Left cardiac atrium (tissue), 4 donors: ENCODE results near the gene SYNPO2. TPM values are rescaled to one million over a fixed set of nuclear protein-coding genes. Genes with fewer than 3 reads are reported as not detected.
"Not testable (repeated sequence)": the region's sequence is repeated elsewhere in the genome, so short reads cannot be mapped to it uniquely, and the experiment has no call there.

Experiments used
- ATAC-seq, 2 donors: fragments of 200-7000 bp; cut with Tn5 transposase; one replicate each; pipeline ENCODE4 v1.9.1; 2020; ENCODE audit warnings: mild to moderate bottlenecking in 2 of 2, moderate library complexity in 2 of 2
- DNase-seq: peaks from one replicate; pipeline ENCODE4 v3.0.0-alpha.2; 2020
- intact Hi-C, 2 donors: fragments of 100-400 bp; cut with DNase I; formaldehyde crosslinking; loops; one replicate each; pipeline versions ENCODE4 v1.14.1 to v1.15.1; 2022 to 2023
- total RNA-seq, 2 donors: library from RNA; stranded (reverse); fragmentation: NEBNext Ultra II Directional; extraction: Animal tissue kit (Norgen Biotek cat#: 25700); gene quantifications; one replicate each; pipeline ENCODE4 v1.2.1, GENCODE V29; 2021
- donor health status: DM: no; HTN: yes; CAD: no.
- donor health status: DM: no; HTN: yes; CAD: no; lungs with severe emphysema.
- donor health status: DM: yes; HTN: yes; CAD: no.
- donor health status: Dilated cardiomyopathy.

Gene SYNPO2
- total RNA-seq, 2 donors from 2014 or later: 67.6 to 94.4 TPM

DNA sequence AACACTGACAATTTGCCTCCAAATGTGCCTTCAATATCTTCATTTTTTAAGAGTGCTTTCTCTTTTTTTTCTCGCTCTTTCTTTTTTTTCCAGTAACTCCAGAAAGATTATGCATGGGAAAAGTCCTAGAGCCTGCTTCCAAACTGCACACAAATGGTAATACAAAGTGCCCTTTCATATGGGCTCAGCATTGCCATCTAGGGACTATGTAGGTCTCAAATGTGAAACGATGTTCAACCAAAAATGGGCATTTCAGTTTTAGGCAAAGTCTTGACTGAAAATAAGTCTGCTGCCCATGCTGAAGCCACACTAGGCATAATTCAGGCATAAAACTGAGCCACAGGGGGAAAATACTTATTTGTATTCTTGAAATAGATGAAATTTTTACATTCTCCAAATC, 65.6 kb downstream of the SYNPO2 start:
- DNase-seq (no peak), ATAC-seq (peak; percentile 15 to 53)
- intact Hi-C loops: no loop called here

GRCh38 chr4:118955515-118955914, 66.9 kb downstream of the SYNPO2 start:
- DNase-seq: no peak
- intact Hi-C loops: no loop called here
- peak in 1 of 2 donors; percentile 64 for ATAC-seq

GRCh38 chr4:118957722-118958445, 69.2 kb downstream of the SYNPO2 start:
- DNase-seq: peak; percentile 33
- intact Hi-C loops: no loop called here
- peak; percentile 38 to 80 for ATAC-seq

GRCh38 chr4:118962540-118962939, 73.9 kb downstream of the SYNPO2 start:
- DNase-seq (no peak), ATAC-seq (peak in 1 of 2 donors; percentile 60)
- intact Hi-C loops: no loop called here

GRCh38 chr4:118964891-118965411, 76.3 kb downstream of the SYNPO2 start:
- intact Hi-C loops: loop anchor here in 1 of 2 donors (5.0 kb wide), 1 partner anchor 78 kb away; the partner anchor contains the start of gene SYNPO2
- DNase-seq: no peak
- peak in 1 of 2 donors; percentile 62 for ATAC-seq

DNA sequence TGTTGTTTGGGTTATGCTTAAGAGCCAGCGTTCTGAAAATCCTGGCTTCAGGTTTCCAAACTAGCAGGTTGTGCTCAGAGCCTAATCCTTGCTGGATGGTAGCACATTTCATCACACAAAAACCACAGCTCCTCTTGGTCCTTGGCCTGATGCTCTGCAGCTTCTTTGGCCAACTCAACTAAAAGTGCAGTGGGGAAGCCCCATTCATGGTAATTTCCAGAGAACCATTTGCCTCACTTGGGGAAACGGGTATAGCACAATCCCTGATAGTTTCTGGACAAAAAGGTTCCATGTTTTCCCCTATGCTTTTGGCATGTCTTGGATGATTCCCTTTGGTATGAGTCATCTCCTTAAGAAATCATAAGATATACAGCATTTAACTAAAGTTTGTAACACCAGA, 78.7 kb downstream of the SYNPO2 start:
- DNase-seq (no peak), ATAC-seq (peak in 1 of 2 donors; percentile 10)
- intact Hi-C loops: loop anchor here in 1 of 2 donors (5.0 kb wide), 1 partner anchor 80 kb away; the partner anchor contains the start of gene SYNPO2

DNA sequence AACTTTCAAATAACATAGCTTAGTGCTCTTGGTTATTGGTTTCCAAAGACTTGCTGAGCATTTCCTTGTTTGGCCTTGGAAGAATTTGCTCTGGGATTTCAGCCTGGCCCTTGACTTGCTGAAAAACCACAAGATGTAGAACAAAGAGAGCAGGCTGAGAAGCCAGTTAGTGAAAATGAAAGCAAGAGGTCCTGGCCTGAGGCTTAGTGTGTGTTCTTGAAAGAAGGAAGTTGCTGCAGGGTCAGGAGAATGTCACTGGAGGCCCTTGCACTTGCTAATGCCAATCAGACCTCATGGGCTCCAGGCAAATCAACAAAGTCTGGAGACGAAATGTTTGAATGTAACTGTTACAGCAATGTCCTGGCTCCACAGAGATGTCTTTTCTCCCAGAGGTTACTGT, 79.4 kb downstream of the SYNPO2 start:
- peak; percentile 83 to 88 for ATAC-seq
- intact Hi-C loops: loop anchor here in 1 of 2 donors (2.0 to 5.0 kb wide), 2 partner anchors 81 to 195 kb away; partner anchors contain the start of gene SYNPO2
- DNase-seq: peak; percentile 46

- ATAC-seq (peak; percentile 5 to 7), DNase-seq (no peak)
- intact Hi-C loops: loop anchor here in 1 of 2 donors (1.0 to 5.0 kb wide), 3 partner anchors 82 to 228 kb away; partner anchors contain the start of gene SYNPO2
Observed at GRCh38 chr4:118968813-118969212, 80.2 kb downstream of the SYNPO2 start.

GRCh38 chr4:118969359-118969758, 80.7 kb downstream of the SYNPO2 start:
- ATAC-seq (peak; percentile 84 to 90), DNase-seq (peak; percentile 45)
- intact Hi-C loops: loop anchor here in 1 of 2 donors (1.0 to 5.0 kb wide), 3 partner anchors 82 to 228 kb away; partner anchors contain the start of gene SYNPO2

DNA sequence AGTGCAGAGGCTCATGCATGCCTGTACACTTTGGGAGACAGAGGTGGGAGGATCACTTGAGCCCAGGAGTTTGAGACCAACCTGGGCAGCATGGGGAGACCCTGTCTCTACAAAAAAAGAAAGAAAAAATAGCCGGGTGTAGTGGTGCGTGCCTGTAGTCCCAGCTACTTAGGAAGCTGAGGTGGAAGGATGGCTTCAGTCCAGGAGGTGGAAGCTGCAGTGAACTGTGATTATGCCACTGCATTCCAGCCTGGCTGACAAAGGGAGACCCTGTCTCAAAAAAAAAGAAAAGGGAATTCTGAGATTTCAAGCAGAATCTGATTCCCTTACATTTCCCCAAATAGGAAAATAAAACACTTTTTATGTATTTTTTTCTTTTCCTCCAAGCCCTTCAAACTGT, 83.5 kb downstream of the SYNPO2 start:
- DNase-seq: no peak
- intact Hi-C loops: loop anchor here in 1 of 2 donors (5.0 kb wide), 1 partner anchor 200 kb away; no protein-coding TSS in a partner anchor
- ATAC-seq: no peak

DNA sequence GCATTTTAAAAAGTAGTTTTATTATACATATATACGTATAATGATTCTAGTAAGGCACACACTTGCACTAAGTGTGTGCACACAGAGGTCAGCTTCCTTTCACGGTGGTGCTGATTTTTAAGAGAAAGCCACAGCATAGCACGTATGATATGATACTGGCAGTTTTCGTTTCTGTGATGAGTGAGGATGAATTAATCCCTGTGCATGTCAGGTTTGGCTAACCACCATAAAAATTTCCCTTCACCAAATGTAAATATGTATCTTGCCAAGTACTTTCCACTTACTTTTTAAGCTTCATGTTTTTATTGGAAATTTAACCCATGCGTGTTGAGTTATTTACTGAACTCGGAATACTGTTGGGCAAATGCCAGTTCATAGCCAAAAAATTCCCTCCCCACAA, 84.6 kb downstream of the SYNPO2 start:
- no peak for ATAC-seq
- no peak for DNase-seq
- intact Hi-C loops: loop anchor here in 1 of 2 donors (5.0 kb wide), 1 partner anchor 201 kb away; no protein-coding TSS in a partner anchor

GRCh38 chr4:118974758-118975157, 86.1 kb downstream of the SYNPO2 start:
- ATAC-seq (peak in 1 of 2 donors; percentile 29), DNase-seq (no peak)
- intact Hi-C loops: loop anchor here in 1 of 2 donors (5.0 kb wide), 1 partner anchor 202 kb away; no protein-coding TSS in a partner anchor

- intact Hi-C loops: no loop called here
- no peak for DNase-seq
- no peak for ATAC-seq
Observed at GRCh38 chr4:118975449-118976192, 87.0 kb downstream of the SYNPO2 start.

DNA sequence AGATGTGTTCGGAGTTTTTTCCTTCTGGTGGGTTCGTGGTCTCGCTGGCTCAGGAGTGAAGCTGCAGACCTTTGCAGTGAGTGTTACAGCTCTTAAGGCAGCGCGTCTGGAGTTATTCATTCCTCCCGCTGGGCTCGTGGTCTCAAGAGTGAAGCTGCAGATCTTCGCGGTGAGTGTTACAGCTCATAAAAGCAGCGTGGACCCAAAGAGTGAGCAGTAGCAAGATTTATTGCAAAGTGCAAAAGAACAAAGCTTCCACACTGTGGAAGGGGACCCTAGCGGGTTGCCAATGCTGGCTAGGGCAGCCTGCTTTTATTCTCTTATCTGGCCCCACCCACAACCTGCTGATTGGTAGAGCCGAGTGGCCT, 87.5 kb downstream of the SYNPO2 start:
- not testable (repeated sequence) for ATAC-seq

DNA sequence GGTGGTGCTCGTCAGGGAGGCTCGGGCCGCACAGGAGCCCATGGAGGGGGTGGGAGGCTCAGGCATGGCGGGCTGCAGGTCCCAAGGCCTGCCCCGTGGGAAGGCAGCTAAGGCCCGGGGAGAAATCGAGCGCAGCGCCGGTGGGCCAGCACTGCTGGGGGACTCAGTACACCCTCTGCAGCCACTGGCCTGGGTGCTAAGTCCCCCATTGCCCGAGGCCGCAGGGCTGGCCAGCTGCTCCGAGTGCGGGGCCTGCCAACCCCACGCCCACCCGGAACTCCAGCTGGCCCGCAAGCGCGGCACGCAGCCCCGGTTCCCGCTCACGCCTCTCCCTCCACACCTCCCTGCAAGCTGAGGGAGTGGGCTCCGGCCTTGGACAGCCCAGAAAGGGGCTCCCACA, 88.4 kb downstream of the SYNPO2 start:
- DNase-seq, ATAC-seq, intact Hi-C loops: not testable (repeated sequence)

More for the DNA sequence above, 87.5 kb downstream of the SYNPO2 start:
- intact Hi-C loops, DNase-seq: not testable (repeated sequence)

- ATAC-seq (no peak), DNase-seq (no peak)
- intact Hi-C loops: loop anchor here in 1 of 2 donors (10.0 kb wide), 1 partner anchor 165 kb away; no protein-coding TSS in a partner anchor
Observed at GRCh38 chr4:118979712-118980111, 91.1 kb downstream of the SYNPO2 start.

DNA sequence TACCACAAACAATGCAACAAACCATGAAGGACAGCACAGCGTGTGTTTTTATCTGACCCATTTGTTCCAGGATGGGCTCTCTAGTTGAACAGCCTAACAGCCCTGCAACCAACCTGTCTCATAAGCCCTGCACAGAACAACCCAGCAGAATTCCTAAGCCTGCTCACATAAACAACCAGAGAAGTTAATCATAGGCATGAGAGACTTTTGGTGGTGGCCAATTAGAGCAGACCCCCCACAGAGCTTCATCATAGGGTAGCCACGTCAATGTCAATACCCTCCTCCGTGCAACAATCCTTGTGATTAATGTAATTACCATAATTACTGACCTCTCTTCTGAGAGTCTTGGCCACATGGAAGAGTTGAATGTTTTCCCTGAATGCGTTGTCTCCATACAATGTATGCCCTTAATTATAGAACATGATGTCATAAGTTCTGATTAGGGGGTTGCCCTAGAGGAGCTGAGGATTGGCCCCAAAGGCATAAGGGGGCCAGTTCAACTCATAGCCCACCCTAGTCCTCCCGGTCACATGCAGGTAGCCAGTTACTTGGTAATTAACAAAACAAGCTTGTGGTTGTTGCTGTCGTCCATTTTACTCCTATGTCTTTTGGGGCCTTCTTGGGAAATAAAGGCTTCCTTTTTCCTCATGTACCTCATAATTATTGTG, 92.7 kb downstream of the SYNPO2 start:
- intact Hi-C loops: loop anchor here in 1 of 2 donors (10.0 kb wide), 1 partner anchor 163 kb away; no protein-coding TSS in a partner anchor
- peak in 1 of 2 donors; percentile 9 for ATAC-seq
- DNase-seq: no peak

DNA sequence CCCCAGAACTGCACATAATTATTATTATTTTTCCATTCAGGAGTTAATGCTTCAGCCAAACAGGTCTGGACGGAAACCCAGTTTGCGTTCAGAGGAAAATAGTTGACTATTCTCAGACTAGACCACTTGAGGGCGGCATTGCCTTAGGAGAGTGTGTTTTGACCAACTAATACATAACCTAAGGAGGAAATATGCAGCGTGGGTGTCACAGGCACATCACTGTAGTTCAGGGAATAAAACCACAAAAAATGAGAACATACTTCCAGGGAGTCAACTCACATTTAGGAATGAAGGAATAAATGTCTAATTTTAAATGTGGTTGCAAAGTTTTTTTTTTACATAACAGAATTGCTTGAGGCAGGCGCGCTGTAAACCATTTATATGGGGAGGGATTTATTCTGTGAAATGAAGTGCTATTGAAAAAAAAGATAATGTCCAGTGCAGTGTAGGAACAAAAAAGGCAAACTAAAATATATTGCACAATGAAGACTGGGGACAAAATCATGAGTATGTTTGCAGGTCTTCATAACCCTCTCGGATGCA, 93.3 kb downstream of the SYNPO2 start:
- peak; percentile 84 to 89 for ATAC-seq
- peak; percentile 60 for DNase-seq
- intact Hi-C loops: loop anchor here in 1 of 2 donors (2.0 to 10.0 kb wide), 2 partner anchors 163 to 305 kb away; no protein-coding TSS in a partner anchor
